OCI-LY7 (cell line): ENCODE results near the gene OR1L1. TPM values are rescaled to one million over a fixed set of nuclear protein-coding genes. Genes with fewer than 3 reads are reported as not detected.

Experiments
- total RNA-seq, 2 experiments: library from RNA; depleted of rRNA in 1 of 2; stranded (reverse); fragments of >200 nt in 1 of 2; shearing (Covaris generic) in 1 of 2; gene quantifications; 2 replicates each; pipeline ENCODE4 v1.2.3, GENCODE V29; 2014 to 2022

OR1L1 gene
- total RNA-seq, 2 experiments from 2014 or later = not detected

Other genes starting within 250 kb of the OR1L1 start
- gene OR1J1, start 183.8 kb upstream of the OR1L1 start, total RNA-seq (2014; rRNA removed; shearing (Covaris generic)) = not detected in 2 replicates
- gene OR1J1, start 183.8 kb upstream of the OR1L1 start, total RNA-seq (2022) = not detected in 2 replicates
- not detected in 2 replicates for gene OR1J2, start 150.9 kb upstream of the OR1L1 start, total RNA-seq (2014; rRNA removed; shearing (Covaris generic))
- gene OR1J2, start 150.9 kb upstream of the OR1L1 start, total RNA-seq (2022) = not detected in 2 replicates
- gene OR1J4, start 142.6 kb upstream of the OR1L1 start, total RNA-seq (2014; rRNA removed; shearing (Covaris generic)) = not detected in 2 replicates
- not detected in 2 replicates for gene OR1J4, start 142.6 kb upstream of the OR1L1 start, total RNA-seq (2022)
- gene OR1N1, start 134.4 kb upstream of the OR1L1 start, total RNA-seq (2014; rRNA removed; shearing (Covaris generic)) = not detected in 2 replicates
- not detected in 2 replicates for gene OR1N1, start 134.4 kb upstream of the OR1L1 start, total RNA-seq (2022)
- gene OR1N2, start 108.6 kb upstream of the OR1L1 start, total RNA-seq (2014; rRNA removed; shearing (Covaris generic)) = not detected in 2 replicates
- gene OR1N2, start 108.6 kb upstream of the OR1L1 start, total RNA-seq (2022) = not detected in 2 replicates
- gene OR1L8, start 78.3 kb upstream of the OR1L1 start, total RNA-seq (2014; rRNA removed; shearing (Covaris generic)) = not detected in 2 replicates
- gene OR1L8, start 78.3 kb upstream of the OR1L1 start, total RNA-seq (2022) = not detected in 2 replicates
- gene OR1Q1, start 47.0 kb upstream of the OR1L1 start, total RNA-seq (2014; rRNA removed; shearing (Covaris generic)) = not detected in 2 replicates
- not detected in 2 replicates for gene OR1Q1, start 47.0 kb upstream of the OR1L1 start, total RNA-seq (2022)
- gene OR1B1, start 4.1 kb upstream of the OR1L1 start, total RNA-seq (2014; rRNA removed; shearing (Covaris generic)) = not detected in 2 replicates
- gene OR1B1, start 4.1 kb upstream of the OR1L1 start, total RNA-seq (2022) = not detected in 2 replicates
- not detected in 2 replicates for gene OR1L3, start 13.4 kb downstream of the OR1L1 start, total RNA-seq (2014; rRNA removed; shearing (Covaris generic))
- not detected in 2 replicates for gene OR1L3, start 13.4 kb downstream of the OR1L1 start, total RNA-seq (2022)
- not detected in 2 replicates for gene OR1L4, start 62.3 kb downstream of the OR1L1 start, total RNA-seq (2014; rRNA removed; shearing (Covaris generic))
- gene OR1L4, start 62.3 kb downstream of the OR1L1 start, total RNA-seq (2022) = not detected in 2 replicates
- not detected in 2 replicates for gene OR1L6, start 80.6 kb downstream of the OR1L1 start, total RNA-seq (2014; rRNA removed; shearing (Covaris generic))
- gene OR1L6, start 80.6 kb downstream of the OR1L1 start, total RNA-seq (2022) = not detected in 2 replicates
- gene OR5C1, start 127.2 kb downstream of the OR1L1 start, total RNA-seq (2014; rRNA removed; shearing (Covaris generic)) = not detected in 2 replicates
- not detected in 2 replicates for gene OR5C1, start 127.2 kb downstream of the OR1L1 start, total RNA-seq (2022)
- gene OR1K1, start 138.4 kb downstream of the OR1L1 start, total RNA-seq (2014; rRNA removed; shearing (Covaris generic)) = not detected in 2 replicates
- not detected in 2 replicates for gene OR1K1, start 138.4 kb downstream of the OR1L1 start, total RNA-seq (2022)
- 25.1 and 26.9 TPM in 2 replicates for gene PDCL, start 166.9 kb downstream of the OR1L1 start, total RNA-seq (2014; rRNA removed; shearing (Covaris generic))
- 24.0 and 26.6 TPM in 2 replicates for gene PDCL, start 166.9 kb downstream of the OR1L1 start, total RNA-seq (2022)
- gene RC3H2, start 243.6 kb downstream of the OR1L1 start, total RNA-seq (2014; rRNA removed; shearing (Covaris generic)) = 45.0 and 46.2 TPM in 2 replicates
- 73.7 and 78.7 TPM in 2 replicates for gene RC3H2, start 243.6 kb downstream of the OR1L1 start, total RNA-seq (2022)